GM12875 (cell line): Measurements from ENCODE around the gene LFNG.
A peak's percentile ranks its signal among the peaks of the same experiment; 100 is the strongest.

Experiments used
- H3K4me3 ChIP-seq: one replicate; pipeline ENCODE4 v1.5.1; 2011; ENCODE audit warnings: low read depth, low read length, control low read depth
- CTCF ChIP-seq: IDR thresholded peaks from 2 replicates; pipeline ENCODE4 v1.5.1; 2011; ENCODE audit warnings: low read depth, mild to moderate bottlenecking, control low read depth, inconsistent platforms, low read length, moderate library complexity, borderline replicate concordance; ENCODE audit not compliant: insufficient read depth

Gene LFNG

GRCh38 chr7:2518737-2519118 is 846 bp upstream of the LFNG start:
- peak overlapping the region; percentile 49 for H3K4me3 ChIP-seq
- no peak for TF ChIP-seq CTCF

GRCh38 chr7:2520131-2520760 is 672 bp downstream of the LFNG start:
- no peak overlapping the region for H3K4me3 ChIP-seq
- TF ChIP-seq CTCF, result no peak

GRCh38 chr7:2520761-2521290 is 1.3 kb downstream of the LFNG start:
- no peak for TF ChIP-seq CTCF
- no peak overlapping the region for H3K4me3 ChIP-seq

GRCh38 chr7:2521341-2521745 is 1.8 kb downstream of the LFNG start:
- no peak for TF ChIP-seq CTCF
- H3K4me3 ChIP-seq, result no peak overlapping the region

GRCh38 chr7:2521952-2522591 is 2.5 kb downstream of the LFNG start:
- no peak overlapping the region for H3K4me3 ChIP-seq
- no peak for TF ChIP-seq CTCF

GRCh38 chr7:2522780-2523433 is 3.3 kb downstream of the LFNG start:
- no peak for TF ChIP-seq CTCF
- no peak overlapping the region for H3K4me3 ChIP-seq
